GM18499 (cell line): ENCODE measurements around the gene TMEM247.

Source experiments
- ATAC-seq: cut with Tn5 transposase; IDR thresholded peaks from one replicate; pipeline ENCODE4 v1.9.1; 2021; ENCODE audit warnings: moderate number of reproducible peaks; ENCODE audit not compliant: insufficient read depth, unreplicated experiment

TMEM247 gene

DNA sequence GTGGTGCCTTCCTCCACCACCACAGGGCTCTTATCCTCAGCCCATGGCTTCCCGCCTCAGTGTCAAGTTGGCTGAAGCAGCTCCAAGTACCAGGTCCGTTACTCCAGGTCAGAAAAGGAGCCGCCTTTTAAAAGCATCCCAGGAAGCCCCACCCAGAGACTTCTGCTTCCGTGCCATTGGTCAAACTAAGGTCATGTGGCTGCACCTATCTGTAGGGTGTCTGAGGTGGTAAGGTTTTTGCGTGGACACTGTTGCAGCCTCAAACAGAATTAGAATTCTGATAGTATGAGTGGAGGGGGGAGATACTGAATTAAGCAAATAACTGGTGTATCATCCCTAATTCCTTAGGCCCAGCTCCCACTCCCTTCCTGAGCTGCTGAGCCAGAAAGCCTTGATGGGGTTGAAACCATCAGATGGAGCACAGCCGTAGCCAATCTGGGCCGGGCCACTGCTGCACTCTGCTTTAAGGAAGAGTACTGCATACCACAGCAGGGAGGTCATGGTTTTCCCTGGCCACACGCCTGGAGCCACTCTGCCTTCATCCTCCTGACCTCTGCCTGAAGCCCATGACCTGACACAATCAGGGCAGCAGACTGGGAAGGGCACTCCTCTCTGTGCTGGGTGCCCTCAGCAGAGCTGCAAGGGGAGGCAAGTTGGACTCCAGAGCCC lies 8.4 kb downstream of the TMEM247 start:
- ATAC-seq, result no peak

DNA sequence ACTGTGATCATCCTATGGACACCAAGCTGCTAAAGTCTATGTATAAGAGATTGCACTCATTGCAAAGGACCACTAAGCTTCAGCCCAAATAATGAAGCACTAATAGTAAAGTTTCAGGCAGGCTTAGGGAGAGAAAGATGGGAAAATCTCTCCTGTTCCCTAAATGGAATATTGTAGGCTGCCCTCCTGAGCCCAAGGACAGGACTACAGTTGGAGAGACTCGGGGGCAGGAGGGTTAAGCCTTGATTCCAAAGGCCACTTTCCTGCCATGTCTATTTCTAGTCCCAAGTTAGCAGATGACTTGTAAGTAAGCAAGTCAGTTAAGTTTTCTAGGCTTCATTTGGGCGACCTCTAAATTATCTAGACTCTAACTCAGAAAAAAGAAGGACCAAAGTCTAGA lies 9.0 kb downstream of the TMEM247 start:
- ATAC-seq, result no peak

DNA sequence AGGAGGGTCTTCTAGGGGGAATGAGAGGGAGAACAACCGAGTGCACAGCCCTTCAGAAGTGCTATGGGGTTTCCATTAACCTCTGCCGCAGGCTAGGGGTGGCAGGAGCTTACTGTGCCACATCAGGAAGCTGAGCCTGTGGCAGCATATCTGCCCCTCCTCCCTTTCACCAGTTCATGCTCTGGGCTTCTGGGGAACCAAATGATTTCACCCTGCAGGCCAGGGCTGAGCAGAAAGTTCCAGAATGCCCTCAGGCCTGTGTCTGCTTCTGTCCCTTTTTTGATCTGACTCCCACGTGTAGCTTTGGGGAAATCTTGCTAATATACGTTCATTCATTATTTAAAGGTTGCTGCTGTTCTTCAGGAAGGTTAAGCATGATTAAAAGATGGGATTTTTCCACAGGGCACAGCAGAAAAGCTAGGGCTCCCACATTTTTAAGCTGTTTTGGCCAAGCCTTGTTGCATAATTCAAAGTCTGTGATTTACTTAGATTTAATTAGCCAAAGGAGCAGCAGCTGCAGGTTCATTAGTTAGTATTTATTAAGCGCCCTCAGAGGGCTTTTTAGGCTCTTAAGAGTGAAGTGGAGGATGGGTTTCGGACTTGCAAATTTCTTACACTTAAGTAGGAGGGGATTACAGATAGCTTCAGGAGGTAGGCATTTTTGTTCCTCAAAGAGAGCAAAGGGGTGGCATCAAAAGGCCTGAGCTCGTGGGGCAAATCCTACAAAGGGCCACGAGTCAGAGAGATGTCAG lies 10.2 kb downstream of the TMEM247 start:
- ATAC-seq, result no peak

DNA sequence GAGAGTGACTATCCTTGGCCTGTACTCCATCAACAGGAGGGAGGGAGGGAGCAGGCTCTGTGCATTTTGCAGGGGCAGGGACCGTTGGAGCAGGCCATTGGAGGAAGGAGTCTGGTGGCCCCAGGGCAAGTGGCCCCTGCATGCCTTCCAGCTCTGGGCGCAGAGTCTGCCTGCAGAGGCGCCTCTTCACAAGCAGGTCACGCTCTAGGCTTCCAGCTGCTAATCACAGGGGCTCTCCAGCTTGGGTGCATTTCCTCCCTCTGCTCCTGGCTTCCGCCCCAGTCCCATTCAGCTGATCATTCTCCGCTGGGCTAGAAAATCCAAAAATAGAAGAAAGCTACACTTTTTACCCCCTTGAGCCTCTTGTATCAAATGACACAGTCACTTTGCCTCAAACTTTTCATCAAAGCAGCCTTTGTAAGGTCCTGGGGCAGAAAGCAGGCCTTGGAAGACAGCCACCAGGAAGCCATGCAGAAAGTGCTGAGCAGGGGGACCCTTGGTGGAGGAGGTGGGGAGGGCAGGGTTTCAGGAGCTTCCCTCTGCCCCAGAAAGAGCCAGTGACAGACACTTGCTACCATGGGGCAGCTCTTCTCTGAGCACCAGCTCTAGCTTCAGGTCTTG lies 11.3 kb downstream of the TMEM247 start:
- no peak for ATAC-seq

DNA sequence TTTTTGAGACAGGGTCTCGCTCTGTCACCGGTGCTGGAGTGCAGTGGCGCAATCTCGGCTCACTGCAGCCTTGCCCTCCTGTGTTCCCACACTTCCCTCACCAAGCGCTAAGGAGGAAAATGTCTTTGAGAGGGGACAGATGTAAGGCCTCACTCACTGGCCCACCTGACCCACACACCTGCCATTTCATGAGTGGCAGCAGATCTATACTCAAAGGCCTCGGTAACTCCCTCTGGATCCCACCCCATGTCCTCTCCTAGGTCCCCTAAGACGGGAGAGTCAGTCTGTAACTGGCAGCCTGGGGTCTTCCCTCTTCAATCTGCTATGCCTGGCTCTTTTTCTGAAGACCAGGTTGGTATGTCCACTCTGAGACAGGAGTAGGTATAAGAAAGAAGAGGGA lies 12.9 kb downstream of the TMEM247 start:
- ATAC-seq, result no peak

DNA sequence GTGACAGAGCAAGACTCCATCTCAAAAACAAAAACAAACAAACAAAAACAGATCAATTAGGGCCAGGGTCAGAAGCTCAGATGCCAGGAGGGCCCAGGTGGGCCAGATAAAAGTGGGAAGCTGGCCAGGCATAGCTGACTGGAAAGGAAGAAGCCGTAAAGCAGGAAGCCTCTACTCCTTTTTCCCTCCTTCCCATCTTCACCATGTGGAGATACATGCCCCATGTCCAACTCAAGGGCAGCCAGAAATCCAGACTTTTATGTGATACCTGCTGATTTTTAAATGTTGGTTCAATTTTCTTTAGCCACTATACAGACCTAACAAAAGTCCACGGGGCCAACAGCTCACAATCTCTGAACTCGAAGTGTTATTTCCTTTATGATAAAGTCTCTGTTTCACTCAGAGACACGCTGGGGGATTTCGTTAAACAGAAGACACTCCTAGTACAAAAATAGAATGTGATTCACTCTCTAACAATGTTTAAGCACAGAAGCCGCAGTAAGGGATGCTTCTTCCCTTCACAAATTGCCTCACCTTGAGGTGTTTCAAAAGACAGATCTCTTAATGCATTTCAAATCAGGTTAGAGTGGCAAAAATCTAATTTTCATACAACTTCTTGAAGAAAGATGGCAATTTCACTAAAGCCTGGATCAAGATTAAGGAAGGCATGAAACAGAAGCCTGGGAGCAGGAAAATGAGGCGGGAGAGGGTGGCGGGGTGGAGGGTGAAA lies 14.0 kb downstream of the TMEM247 start:
- peak; percentile 69 for ATAC-seq

DNA sequence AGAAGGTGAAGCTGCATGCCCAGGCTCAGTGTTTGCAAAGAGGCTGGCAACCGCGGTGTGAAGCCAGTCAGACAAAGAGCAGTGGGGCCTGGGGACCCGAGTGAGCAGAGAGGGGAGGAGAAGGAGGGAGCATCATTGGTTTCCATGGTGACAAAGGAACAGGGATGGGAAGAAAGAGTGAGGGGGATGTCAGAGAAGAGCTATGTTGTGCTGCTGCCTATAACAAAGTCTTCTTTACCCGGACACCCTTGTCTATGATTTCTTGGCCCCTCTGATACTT lies 14.5 kb downstream of the TMEM247 start:
- ATAC-seq, result no peak

DNA sequence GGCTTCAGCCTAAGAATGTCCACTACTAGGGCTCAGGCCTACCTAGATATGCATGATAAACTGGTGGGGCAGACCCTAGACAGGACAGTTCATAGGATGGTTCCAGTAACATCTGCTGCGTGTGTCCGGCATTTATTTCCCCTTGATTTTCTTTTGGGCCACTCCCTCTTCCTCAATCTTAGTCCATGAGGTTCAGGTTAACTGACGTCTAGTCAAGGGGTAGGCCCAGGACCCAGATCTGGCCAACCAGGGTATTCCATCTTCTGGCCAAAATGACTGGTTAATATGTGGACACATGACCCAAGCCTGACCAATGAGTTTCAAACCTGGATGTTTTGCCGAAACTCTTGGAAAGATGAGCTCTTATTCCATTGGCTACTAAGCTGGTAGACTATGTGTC lies 15.2 kb downstream of the TMEM247 start:
- ATAC-seq, result no peak

DNA sequence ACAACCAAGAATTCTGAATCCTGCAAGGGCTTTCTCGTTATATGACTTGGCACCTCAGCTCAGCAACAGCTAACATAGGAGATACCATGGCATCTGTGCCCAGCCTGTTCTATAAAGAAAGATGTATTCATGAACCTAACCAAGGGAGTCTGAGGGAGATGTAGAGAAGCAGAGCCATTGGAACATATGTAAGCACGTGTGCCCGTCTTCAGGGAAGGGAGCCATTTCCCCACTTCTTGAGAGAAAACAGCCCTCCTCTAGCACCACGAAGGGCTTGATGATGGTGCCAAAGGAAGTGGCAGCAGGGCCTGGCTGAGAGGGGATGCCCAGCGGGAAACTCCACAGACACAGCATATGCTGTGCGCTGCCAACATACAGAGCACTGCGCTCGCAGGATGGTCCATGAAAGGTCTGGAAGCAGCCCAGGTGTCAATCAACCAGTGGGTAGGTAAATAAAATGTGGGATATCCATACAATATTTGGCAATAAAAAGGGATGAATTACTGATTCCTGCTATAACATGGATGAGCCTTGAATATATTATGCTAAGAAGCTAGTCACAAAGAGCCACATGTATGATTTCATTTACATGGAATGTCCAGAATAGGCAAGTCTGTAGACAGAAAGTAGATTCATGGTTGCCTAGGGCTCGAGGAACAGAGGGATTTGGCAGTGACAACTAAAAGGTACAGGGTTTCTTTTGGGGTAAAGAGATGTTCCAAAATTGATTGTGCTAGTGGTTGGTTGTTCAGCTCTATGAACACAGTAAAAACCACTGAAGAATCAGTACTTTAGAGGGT lies 16.1 kb downstream of the TMEM247 start:
- ATAC-seq, result no peak

DNA sequence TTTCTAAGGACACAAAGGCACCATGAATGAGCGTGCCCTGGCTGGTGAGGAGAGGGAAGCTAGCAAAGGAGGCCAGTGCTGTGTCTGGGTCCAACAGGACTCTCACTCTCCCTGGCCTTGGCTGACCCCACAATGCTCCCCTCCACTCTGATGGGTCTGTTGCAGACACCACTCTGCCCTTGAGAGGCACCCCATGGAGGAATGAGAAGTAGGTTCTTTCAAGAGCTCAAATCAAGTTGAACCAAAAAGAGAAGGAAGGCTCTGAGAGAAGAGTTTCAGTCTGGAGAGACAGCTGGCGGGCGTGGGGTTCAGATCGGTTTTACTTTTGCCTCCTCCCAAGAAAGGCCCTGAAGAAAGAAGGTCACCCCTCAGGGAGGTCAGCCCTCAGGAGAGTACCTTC lies 18.4 kb downstream of the TMEM247 start:
- ATAC-seq, result no peak

DNA sequence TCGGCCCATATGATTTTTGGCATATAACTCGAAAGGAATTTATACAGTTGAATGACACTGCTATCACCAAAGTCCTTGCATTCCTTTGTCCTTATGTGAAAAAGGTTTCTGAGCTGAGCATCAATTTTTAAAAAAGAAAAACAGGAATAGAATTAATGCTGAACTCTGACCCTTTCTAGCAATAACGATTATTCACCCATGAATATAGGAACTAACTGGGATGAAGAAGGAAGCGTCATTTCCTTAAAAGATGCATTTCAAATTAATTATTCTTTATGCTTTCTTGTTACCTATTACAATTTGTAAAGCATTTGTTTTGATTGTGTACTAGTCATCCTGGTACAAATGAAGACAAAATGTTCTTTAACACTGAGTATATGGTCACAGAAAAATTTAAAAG lies 19.3 kb downstream of the TMEM247 start:
- ATAC-seq, result no peak

DNA sequence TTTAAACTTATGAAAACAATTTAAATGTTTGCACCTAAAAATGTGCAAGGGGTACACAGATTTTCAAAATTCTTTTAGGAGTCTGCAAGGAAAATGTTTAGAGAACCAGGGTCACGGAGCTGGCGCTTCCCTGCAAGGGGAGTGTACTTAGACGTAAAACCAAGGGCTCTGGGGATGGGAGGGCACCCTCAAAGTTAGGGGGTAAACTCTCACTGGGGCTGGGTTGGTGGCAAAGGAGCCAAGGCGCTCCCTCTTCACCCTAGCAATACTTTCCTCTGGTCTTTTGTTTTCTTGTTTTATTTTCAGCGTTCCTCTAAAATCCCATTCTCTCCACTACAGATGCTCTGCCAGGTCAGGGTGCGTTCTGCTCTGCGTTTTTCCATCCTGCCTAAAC lies 20.0 kb downstream of the TMEM247 start:
- ATAC-seq, result no peak

DNA sequence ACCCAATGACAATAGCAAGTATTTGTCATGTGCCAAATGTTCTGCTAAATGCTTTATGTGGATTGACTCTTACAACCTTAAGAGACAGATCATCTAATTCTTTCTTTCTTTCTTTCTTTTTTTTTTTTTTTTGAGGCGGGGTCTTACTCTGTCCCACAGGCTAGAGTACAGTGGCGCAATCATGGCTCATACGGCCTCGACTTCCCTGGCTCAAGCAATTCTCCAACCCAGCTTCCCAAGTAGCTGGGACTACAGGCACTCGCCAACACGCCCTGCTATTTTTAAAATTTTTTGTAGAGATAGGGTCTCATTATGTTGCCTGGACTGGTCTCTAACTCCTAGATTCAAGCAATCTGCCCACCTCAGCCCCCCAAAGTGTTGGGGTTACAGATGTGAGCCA lies 21.4 kb downstream of the TMEM247 start:
- ATAC-seq, result no peak

DNA sequence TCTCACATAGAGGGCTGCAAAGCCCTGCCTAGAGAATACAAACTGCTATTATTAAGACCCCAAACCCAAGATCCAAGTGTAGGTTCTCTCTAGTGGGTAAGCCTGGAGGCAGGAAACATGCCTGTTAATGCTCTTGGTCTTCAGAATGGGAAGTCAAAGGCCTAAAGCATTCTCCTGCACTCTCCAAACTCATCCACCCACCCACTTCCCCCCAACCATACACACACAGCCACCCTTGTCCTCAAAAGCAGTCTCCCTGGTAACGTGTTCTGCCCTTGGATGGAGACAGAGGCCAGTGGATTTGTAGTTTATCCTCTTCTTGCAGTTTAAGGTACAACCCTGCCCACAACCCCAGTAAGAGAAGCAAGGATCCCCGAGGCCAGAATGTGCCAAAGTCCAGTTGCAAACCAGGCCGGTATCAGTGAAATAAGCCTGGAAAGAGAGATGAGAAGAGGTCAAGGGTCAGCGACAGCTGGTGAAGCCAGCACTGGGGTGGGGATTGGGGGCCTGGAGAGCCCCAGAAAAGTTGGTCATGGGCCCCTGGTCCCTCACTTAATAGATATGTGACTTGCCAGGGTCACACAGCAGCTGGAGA lies 23.0 kb downstream of the TMEM247 start:
- no peak for ATAC-seq

DNA sequence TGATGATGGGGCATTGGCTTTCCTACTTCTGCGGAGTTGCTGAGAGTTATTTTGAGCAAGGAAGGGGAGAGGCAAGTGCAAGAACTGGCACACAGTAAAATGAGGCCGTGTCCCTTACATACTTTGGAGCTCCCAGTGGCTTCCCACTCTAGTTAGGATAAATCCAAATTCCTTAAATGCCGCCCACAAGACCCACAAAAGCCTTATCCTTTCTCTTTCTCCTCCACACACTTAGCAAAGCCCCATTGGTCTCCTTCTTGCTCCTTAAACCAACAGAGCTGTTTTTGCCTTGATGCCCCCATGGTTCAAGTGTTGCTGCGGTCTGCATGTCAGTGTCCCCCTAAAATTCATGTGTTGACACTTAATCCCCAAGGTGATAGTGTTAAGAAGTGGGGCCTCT lies 24.3 kb downstream of the TMEM247 start:
- ATAC-seq, result no peak

DNA sequence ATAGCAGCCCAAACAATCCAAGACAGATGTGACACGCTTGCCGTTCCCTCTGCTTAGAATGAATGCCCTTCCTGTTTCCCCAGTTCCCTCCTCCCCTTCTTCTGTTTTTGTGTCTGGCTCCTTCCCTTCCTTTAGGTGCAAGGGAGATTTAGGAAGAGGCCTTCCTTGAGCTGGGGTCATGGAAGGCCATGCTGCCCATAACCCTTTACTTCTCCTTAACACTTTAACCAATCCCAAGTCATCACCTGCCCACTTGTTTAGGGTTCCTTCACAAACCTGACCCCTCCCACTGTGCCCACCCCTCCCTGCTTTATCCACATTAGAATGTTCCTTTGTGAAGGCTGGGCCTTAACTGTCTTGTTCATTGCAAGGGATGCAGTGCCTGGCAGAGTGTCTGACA lies 24.9 kb downstream of the TMEM247 start:
- ATAC-seq, result no peak

DNA sequence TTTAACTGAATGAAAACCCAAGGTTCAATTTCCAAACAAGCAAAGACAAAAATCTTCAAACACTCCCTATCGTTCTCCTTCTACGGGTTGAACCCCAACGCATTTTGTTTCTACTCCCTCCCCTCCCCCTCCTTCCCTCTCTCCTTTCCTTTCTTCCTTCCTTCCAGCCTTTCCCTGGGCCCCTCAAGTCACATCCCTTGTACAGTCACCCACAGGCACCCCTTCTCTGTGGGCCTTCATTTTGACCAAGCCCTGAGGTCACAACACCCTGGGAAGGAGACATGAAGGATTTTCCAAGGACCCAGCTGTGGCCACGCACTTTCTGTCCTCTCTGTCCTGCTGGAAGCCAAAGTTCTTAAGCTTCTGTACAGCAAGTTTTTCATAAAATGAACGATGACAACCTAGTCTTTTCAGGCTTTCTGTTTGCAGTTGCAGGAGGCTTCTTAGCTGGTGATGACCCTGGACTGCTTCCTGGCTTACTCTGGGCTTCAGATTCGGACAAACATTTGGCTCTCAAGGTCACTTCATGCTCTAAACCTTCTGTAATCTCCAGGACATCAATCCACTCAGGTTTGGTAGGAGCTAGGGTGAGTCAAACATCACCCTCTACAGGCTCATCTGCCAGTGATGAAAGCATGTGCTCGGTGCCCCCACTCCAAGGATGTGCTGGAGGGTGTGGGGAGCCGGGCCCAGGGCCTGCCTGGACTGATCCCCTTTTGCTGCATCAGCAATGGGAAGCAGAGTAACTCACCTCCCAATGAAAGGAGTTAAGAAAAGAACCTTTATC lies 25.5 kb downstream of the TMEM247 start:
- no peak for ATAC-seq

DNA sequence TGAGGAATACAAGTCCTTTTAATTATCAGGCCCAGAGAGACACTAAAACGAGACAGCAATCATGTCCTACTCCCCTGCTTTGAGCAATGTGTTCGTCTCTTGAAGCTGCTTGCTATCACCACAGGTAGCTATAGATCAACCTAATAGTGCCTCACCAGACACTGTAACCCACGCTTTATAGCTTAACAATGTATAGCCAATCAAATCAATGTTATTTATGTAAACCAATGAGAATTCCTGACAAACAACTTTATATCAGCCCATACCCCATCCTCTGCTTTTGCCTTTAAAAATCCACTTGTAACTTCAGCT lies 26.1 kb downstream of the TMEM247 start:
- ATAC-seq, result no peak

DNA sequence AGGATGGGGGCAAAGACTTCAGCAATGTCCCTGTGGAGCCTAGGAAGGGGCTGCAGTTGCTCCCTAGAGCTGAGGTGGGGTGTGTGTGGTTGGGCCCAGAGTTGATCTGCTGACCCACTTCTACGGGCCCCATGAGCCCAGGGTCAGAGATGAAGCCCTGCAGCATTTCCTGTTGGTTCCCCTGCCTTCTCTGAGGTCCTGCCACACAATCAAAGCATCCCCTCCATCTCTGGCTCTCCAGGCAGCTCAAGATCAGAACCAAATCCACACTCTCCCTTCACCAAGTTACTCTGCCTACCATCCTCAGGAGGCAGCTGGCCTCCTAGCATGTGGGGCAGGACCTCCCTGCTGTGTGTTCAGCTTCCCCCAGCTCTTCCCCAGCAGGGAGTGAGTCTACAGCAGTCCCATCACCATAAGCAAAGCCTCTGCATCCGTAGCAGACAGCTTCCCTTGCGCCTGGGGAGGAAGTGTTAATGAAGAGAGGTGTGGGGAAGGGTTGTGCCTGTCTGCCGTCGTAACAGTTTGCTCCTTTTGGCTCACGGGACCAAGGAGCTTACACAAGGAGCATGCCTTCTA lies 26.9 kb downstream of the TMEM247 start:
- ATAC-seq, result no peak
